Right ventricle myocardium superior (tissue), 1 donor: ENCODE measurements around the gene CPTP. TPM values are rescaled to one million over a fixed set of nuclear protein-coding genes. Genes with fewer than 3 reads are reported as not detected.
"Not testable (repeated sequence)": the region's sequence is repeated elsewhere in the genome, so short reads cannot be mapped to it uniquely, and the experiment has no call there.

Source experiments
- ATAC-seq: fragments of 200-7000 bp; cut with Tn5 transposase; one replicate; pipeline ENCODE4 v1.9.1; 2020; ENCODE audit warnings: mild to moderate bottlenecking; ENCODE audit not compliant: poor library complexity
- DNase-seq: peaks from one replicate; pipeline ENCODE4 v3.0.0-alpha.2; 2020
- intact Hi-C: fragments of 100-400 bp; cut with DNase I; formaldehyde crosslinking; loops from one replicate; pipeline ENCODE4 v1.11.2; 2022
- microRNA-seq: library from miRNA; unstranded; fragments of <30 nt; microRNA quantifications from one replicate; pipeline ENCODE4 v1.2.0, GENCODE V29; 2020
- total RNA-seq: library from RNA; stranded (reverse); fragmentation: NEBNext Ultra II Directional; extraction: Animal tissue kit (Norgen Biotek cat#: 25700); gene quantifications from one replicate; pipeline ENCODE4 v1.2.1, GENCODE V29; 2021
- donor health status: DM: no; HTN: yes; CAD: no; lungs with severe emphysema.

CPTP gene
- total RNA-seq, 1 donor from 2014 or later = 113 TPM

- intact Hi-C loops = loop anchor here (10.0 kb wide), 1 partner anchor 135 kb away; no protein-coding TSS in a partner anchor
- ATAC-seq, DNase-seq: not testable (repeated sequence)
Measured at GRCh38 chr1:1370094-1370493, 45.5 kb downstream of the CPTP start.

GRCh38 chr1:1370771-1371300 is 46.2 kb downstream of the CPTP start:
- ATAC-seq = no peak
- intact Hi-C loops = loop anchor here (10.0 kb wide), 1 partner anchor 134 kb away; no protein-coding TSS in a partner anchor
- no peak for DNase-seq

GRCh38 chr1:1371364-1371745 is 46.8 kb downstream of the CPTP start:
- ATAC-seq (no peak), DNase-seq (no peak)
- intact Hi-C loops = loop anchor here (10.0 kb wide), 1 partner anchor 133 kb away; no protein-coding TSS in a partner anchor

GRCh38 chr1:1371746-1372711 is 47.4 kb downstream of the CPTP start:
- peak; percentile 39 for ATAC-seq
- DNase-seq = peak; percentile 81
- intact Hi-C loops = loop anchor here (10.0 kb wide), 1 partner anchor 133 kb away; no protein-coding TSS in a partner anchor

- intact Hi-C loops = loop anchor here (10.0 kb wide), 1 partner anchor 132 kb away; no protein-coding TSS in a partner anchor
- DNase-seq (no peak), ATAC-seq (no peak)
Measured at GRCh38 chr1:1373051-1373814, 48.6 kb downstream of the CPTP start.

- ATAC-seq (no peak), DNase-seq (no peak)
- intact Hi-C loops = loop anchor here (10.0 kb wide), 1 partner anchor 131 kb away; no protein-coding TSS in a partner anchor
Measured at GRCh38 chr1:1373815-1374588, 49.4 kb downstream of the CPTP start.

GRCh38 chr1:1374589-1374928 is 50.0 kb downstream of the CPTP start:
- ATAC-seq (peak; percentile 1), DNase-seq (no peak)
- intact Hi-C loops = loop anchor here (10.0 kb wide), 1 partner anchor 130 kb away; no protein-coding TSS in a partner anchor

- intact Hi-C loops = loop anchor here (10.0 kb wide), 1 partner anchor 130 kb away; no protein-coding TSS in a partner anchor
- DNase-seq (peak; percentile 98), ATAC-seq (peak; percentile 95)
Measured at GRCh38 chr1:1374929-1375662, 50.5 kb downstream of the CPTP start, which contains the start of gene AURKAIP1. AURKAIP1 (minus strand) TSS chr1:1375207; CDS start chr1:1374756, 451 bp downstream.

- intact Hi-C loops = loop anchor here (10.0 kb wide), 1 partner anchor 128 kb away; no protein-coding TSS in a partner anchor
- ATAC-seq = no peak
- no peak for DNase-seq
Measured at GRCh38 chr1:1376551-1377226, 52.1 kb downstream of the CPTP start.

GRCh38 chr1:1377540-1378205 is 53.1 kb downstream of the CPTP start:
- intact Hi-C loops = loop anchor here (10.0 kb wide), 1 partner anchor 127 kb away; no protein-coding TSS in a partner anchor
- ATAC-seq (no peak), DNase-seq (no peak)

Small RNA genes lying within 50 kb of the gene (microRNA-seq; reads per million reads assigned to microRNA genes)
- 1.6 reads per million for gene MIR6726
- gene MIR6727 = not detected
- not detected for gene MIR6808

Other genes starting within 250 kb of the CPTP start
- gene C1orf159, start 208.7 kb upstream of the CPTP start, total RNA-seq = 2.4 TPM
- 0.22 TPM for gene TTLL10, start 150.9 kb upstream of the CPTP start, total RNA-seq
- 0.32 TPM for gene TNFRSF18, start 118.2 kb upstream of the CPTP start, total RNA-seq
- gene TNFRSF4, start 110.6 kb upstream of the CPTP start, total RNA-seq = 2.1 TPM
- gene SDF4, start 92.8 kb upstream of the CPTP start, total RNA-seq = 110 TPM
- gene B3GALT6, start 92.6 kb upstream of the CPTP start, total RNA-seq = 8.6 TPM
- gene C1QTNF12, start 78.1 kb upstream of the CPTP start, total RNA-seq = 0.51 TPM
- 34.7 TPM for gene UBE2J2, start 50.9 kb upstream of the CPTP start, total RNA-seq
- gene SCNN1D, start 44.4 kb upstream of the CPTP start, total RNA-seq = 2.6 TPM
- 56.3 TPM for gene ACAP3, start 16.9 kb upstream of the CPTP start, total RNA-seq
- gene PUSL1, start 16.2 kb upstream of the CPTP start, total RNA-seq = 10.6 TPM
- 70.9 TPM for gene INTS11, start 142 bp upstream of the CPTP start, total RNA-seq
- 0.40 TPM for gene TAS1R3, start 6.5 kb downstream of the CPTP start, total RNA-seq
- gene DVL1, start 24.6 kb downstream of the CPTP start, total RNA-seq = 126 TPM
- 21.7 TPM for gene MXRA8, start 33.8 kb downstream of the CPTP start, total RNA-seq
- 271 TPM for gene AURKAIP1, start 50.4 kb downstream of the CPTP start, total RNA-seq
- 45.7 TPM for gene CCNL2, start 74.5 kb downstream of the CPTP start, total RNA-seq
- 144 TPM for gene MRPL20, start 82.5 kb downstream of the CPTP start, total RNA-seq
- gene ANKRD65, start 96.5 kb downstream of the CPTP start, total RNA-seq = 1.8 TPM
- gene VWA1, start 110.9 kb downstream of the CPTP start, total RNA-seq = 17.1 TPM
- 0.94 TPM for gene ATAD3C, start 124.9 kb downstream of the CPTP start, total RNA-seq
- 7.9 TPM for gene ATAD3B, start 147.0 kb downstream of the CPTP start, total RNA-seq
- gene ATAD3A, start 187.4 kb downstream of the CPTP start, total RNA-seq = 18.5 TPM
- gene TMEM240, start 215.8 kb downstream of the CPTP start, total RNA-seq = 7.5 TPM